Measurements from ENCODE around the gene GNG4.
A peak's percentile ranks its signal among the peaks of the same experiment; 100 is the strongest.

GNG4 gene

GRCh38 chr1:235525314-235525713 is 124.3 kb downstream of the GNG4 start:
- DNase-seq: no peak

GRCh38 chr1:235516862-235517446 is 132.6 kb downstream of the GNG4 start:
- DNase-seq: no peak

GRCh38 chr1:235515844-235516512 is 133.6 kb downstream of the GNG4 start:
- DNase-seq: no peak

GRCh38 chr1:235513495-235514366 is 135.9 kb downstream of the GNG4 start:
- peak in 1 of 2 experiments; percentile 21 for DNase-seq

GRCh38 chr1:235511470-235512240 is 137.9 kb downstream of the GNG4 start:
- DNase-seq: no peak

- DNase-seq: no peak
These were observed 138.8 kb downstream of the GNG4 start for GRCh38 chr1:235510823-235511222.

GRCh38 chr1:235507623-235508022 is 142.0 kb downstream of the GNG4 start:
- DNase-seq: no peak

GRCh38 chr1:235504494-235505222 is 144.9 kb downstream of the GNG4 start:
- peak; percentile 99 for DNase-seq

- no peak for DNase-seq
These were observed 145.5 kb downstream of the GNG4 start, which contains the start of gene B3GALNT2 for GRCh38 chr1:235504122-235504493. Gene B3GALNT2 (minus strand): TSS chr1:235504452. CDS start chr1:235504252, 200 bp downstream.

- peak; percentile 41 to 47 for DNase-seq
These were observed 146.0 kb downstream of the GNG4 start for GRCh38 chr1:235503403-235504121.

- DNase-seq: no peak
These were observed 146.8 kb downstream of the GNG4 start for GRCh38 chr1:235502601-235503402.

GRCh38 chr1:235500971-235501540 is 148.5 kb downstream of the GNG4 start:
- DNase-seq: no peak

All from activated CD4-positive, alpha-beta T cell treated with anti-CD3 and anti-CD28 coated beads, Interleukin-2, amount 50 U/mL, for 48 hours (primary cell).